ENCODE measurements around the gene ARRDC5. TPM values are rescaled to one million over a fixed set of nuclear protein-coding genes. Genes with fewer than 3 reads are reported as not detected.

ARRDC5 gene
- total and polyA plus RNA-seq, 2 of the 13 experiments (the other 11 are each of a cell fraction or from before 2014, with no cell fraction given): not detected

DNA sequence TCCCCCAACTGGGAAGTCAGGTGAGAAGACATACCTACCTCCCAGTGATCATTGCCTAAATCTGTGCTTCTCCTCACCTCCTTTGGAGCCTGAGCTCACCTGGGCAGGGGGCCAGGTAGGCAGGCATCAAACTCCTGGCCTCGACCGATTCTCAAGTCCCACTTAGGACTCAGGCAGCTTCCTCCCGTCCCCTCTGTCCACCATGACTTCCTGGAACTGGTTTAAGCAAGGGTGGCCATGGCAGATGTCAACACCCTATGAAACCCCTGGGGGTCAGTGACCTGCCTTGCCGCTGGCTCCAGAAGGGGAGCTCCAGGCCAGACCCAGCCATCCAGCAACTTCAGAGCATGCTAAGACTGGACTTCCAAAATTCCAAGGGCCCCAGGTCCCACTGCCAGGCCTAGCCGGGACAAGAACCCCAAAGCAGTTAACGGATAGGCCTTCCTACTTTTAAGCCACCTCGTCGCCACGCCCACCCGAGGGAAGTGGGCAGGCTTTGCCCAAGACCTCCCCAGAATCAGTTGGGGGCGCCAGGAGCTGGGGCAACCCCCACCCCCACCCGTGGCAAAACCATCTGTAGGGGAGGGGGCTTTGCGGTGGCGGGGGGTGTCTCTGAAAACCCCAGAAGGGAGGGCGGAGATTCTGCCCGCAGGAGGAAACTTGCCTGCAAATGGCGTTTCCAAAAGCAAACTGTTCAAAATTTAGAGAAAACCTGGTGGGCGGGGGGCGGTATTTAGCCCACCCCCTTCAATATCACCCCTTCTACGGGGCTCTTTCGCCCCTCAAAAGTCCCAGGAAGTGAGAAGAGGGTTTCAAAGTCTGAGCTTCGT lies 35.9 kb downstream of the ARRDC5 start (continued):
- TF ChIP-seq, protein P1, sequence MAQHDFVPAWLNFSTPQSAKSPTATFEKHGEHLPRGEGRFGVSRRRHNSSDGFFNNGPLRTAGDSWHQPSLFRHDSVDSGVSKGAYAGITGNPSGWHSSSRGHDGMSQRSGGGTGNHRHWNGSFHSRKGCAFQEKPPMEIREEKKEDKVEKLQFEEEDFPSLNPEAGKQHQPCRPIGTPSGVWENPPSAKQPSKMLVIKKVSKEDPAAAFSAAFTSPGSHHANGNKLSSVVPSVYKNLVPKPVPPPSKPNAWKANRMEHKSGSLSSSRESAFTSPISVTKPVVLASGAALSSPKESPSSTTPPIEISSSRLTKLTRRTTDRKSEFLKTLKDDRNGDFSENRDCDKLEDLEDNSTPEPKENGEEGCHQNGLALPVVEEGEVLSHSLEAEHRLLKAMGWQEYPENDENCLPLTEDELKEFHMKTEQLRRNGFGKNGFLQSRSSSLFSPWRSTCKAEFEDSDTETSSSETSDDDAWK (CRISPR knock-in tag; IDR thresholded peaks at IDR 0.05): no peak
- TF ChIP-seq KLF11 (CRISPR knock-in tag; IDR thresholded peaks at IDR 0.05) (peak; percentile 43; the same call in 1 of the 2 replicates), HMG20A (CRISPR knock-in tag; IDR thresholded peaks at IDR 0.05; ENCODE audit: borderline replicate concordance) (no peak), MED13 (CRISPR knock-in tag; IDR thresholded peaks at IDR 0.05) (no peak), ZNF761 (CRISPR knock-in tag; conservative IDR thresholded peaks at IDR 0.05) (0 out of 2 replicates have a peak, but pooled peaks have one; percentile 12), FOXK1 (CRISPR knock-in tag; IDR thresholded peaks at IDR 0.05; ENCODE audit: borderline replicate concordance, low read depth) (peak; percentile 44; the same call in 1 of the 2 replicates), SUZ12 (IDR thresholded peaks at IDR 0.05; ENCODE audit: low read depth, low read length) (no peak), ZNF234 (CRISPR knock-in tag; conservative IDR thresholded peaks at IDR 0.05) (no peak), ZNF430 (CRISPR knock-in tag; IDR thresholded peaks at IDR 0.05) (0 out of 2 replicates have a peak, but pooled peaks have one; percentile 3), ZFP41 (CRISPR knock-in tag; IDR thresholded peaks at IDR 0.05; ENCODE audit: borderline replicate concordance) (no peak; the same call in 1 of the 2 replicates), SOX6 (IDR thresholded peaks at IDR 0.05) (no peak), SOX6 (CRISPR knock-in tag; IDR thresholded peaks at IDR 0.05) (no peak), MTF2 (CRISPR knock-in tag; IDR thresholded peaks at IDR 0.05; ENCODE audit: borderline replicate concordance) (no peak), ZBTB7A (CRISPR knock-in tag; IDR thresholded peaks at IDR 0.05) (peak; percentile 72; the same call in 1 of the 2 replicates), TCF12 (IDR thresholded peaks at IDR 0.05) (no peak), TCF12 (CRISPR knock-in tag; IDR thresholded peaks at IDR 0.05) (no peak), MIER3 (CRISPR knock-in tag; IDR thresholded peaks at IDR 0.05; ENCODE audit: borderline replicate concordance) (no peak), ZIK1 (CRISPR knock-in tag; IDR thresholded peaks at IDR 0.05; ENCODE audit: borderline replicate concordance, low read depth) (0 out of 2 replicates have a peak, but pooled peaks have one; percentile 13), ZFX (CRISPR knock-in tag; IDR thresholded peaks at IDR 0.05; ENCODE audit: low read depth) (peak; percentile 71), MYC (CRISPR knock-in tag; IDR thresholded peaks at IDR 0.05; ENCODE audit: borderline replicate concordance) (0 out of 2 replicates have a peak, but pooled peaks have one; percentile 18)
- TF ChIP-seq, protein P2, sequence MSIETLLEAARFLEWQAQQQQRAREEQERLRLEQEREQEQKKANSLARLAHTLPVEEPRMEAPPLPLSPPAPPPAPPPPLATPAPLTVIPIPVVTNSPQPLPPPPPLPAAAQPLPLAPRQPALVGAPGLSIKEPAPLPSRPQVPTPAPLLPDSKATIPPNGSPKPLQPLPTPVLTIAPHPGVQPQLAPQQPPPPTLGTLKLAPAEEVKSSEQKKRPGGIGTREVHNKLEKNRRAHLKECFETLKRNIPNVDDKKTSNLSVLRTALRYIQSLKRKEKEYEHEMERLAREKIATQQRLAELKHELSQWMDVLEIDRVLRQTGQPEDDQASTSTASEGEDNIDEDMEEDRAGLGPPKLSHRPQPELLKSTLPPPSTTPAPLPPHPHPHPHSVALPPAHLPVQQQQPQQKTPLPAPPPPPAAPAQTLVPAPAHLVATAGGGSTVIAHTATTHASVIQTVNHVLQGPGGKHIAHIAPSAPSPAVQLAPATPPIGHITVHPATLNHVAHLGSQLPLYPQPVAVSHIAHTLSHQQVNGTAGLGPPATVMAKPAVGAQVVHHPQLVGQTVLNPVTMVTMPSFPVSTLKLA (IDR thresholded peaks at IDR 0.05): no peak
- TF ChIP-seq, protein P3, sequence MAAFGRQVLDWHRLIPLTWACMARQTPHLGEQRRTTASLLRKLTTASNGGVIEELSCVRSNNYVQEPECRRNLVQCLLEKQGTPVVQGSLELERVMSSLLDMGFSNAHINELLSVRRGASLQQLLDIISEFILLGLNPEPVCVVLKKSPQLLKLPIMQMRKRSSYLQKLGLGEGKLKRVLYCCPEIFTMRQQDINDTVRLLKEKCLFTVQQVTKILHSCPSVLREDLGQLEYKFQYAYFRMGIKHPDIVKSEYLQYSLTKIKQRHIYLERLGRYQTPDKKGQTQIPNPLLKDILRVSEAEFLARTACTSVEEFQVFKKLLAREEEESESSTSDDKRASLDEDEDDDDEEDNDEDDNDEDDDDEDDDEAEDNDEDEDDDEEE (CRISPR knock-in tag; IDR thresholded peaks at IDR 0.05): peak; percentile 47; the same call in 1 of the 2 replicates
- TF ChIP-seq, protein P4, sequence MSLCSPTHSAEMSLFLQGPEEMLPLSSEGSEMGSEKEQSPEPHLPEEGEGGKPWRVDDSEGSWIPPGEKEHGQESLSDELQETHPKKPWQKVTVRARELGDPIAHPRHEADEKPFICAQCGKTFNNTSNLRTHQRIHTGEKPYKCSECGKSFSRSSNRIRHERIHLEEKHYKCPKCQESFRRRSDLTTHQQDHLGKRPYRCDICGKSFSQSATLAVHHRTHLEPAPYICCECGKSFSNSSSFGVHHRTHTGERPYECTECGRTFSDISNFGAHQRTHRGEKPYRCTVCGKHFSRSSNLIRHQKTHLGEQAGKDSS (CRISPR knock-in tag; IDR thresholded peaks at IDR 0.05; ENCODE audit: borderline replicate concordance, low read depth): no peak
- TF ChIP-seq, protein P5, sequence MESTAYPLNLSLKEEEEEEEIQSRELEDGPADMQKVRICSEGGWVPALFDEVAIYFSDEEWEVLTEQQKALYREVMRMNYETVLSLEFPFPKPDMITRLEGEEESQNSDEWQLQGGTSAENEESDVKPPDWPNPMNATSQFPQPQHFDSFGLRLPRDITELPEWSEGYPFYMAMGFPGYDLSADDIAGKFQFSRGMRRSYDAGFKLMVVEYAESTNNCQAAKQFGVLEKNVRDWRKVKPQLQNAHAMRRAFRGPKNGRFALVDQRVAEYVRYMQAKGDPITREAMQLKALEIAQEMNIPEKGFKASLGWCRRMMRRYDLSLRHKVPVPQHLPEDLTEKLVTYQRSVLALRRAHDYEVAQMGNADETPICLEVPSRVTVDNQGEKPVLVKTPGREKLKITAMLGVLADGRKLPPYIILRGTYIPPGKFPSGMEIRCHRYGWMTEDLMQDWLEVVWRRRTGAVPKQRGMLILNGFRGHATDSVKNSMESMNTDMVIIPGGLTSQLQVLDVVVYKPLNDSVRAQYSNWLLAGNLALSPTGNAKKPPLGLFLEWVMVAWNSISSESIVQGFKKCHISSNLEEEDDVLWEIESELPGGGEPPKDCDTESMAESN (CRISPR knock-in tag; conservative IDR thresholded peaks at IDR 0.05): no peak
